ENCODE measurements around the gene NDUFAF8. TPM values are rescaled to one million over a fixed set of nuclear protein-coding genes. Genes with fewer than 3 reads are reported as not detected.

NDUFAF8 gene
- total and polyA plus RNA-seq, 7 experiments from 2014 or later = 34.2 to 85.9 (median 45.1) TPM

GRCh38 chr17:81218459-81218858 is 20.7 kb upstream of the NDUFAF8 start:
- Histone ChIP-seq H3K4me3 (ENCODE audit: low read length) (no peak overlapping the region), H3K4me1 (ENCODE audit: control insufficient read depth in 2 of 2, insufficient read depth in 2 of 2, low read length in 2 of 2) (peaks cover 9 to 15% of the 10 kb centered on the region in 2 donors), H3K36me3 (ENCODE audit: control insufficient read depth in 2 of 3, insufficient read depth in 3 of 3, low read length in 3 of 3) (peaks cover 0 to 6% (median 0%) of the 10 kb centered on the region in 3 experiments), H3K27me3 (ENCODE audit: control insufficient read depth in 2 of 2, insufficient read depth in 2 of 2, low read length in 2 of 2) (no peaks in the 10 kb centered on the region), H3K9me3 (ENCODE audit: control insufficient read depth in 2 of 3, low read length in 3 of 3) (no peaks in the 10 kb centered on the region), H3K27ac (ENCODE audit: low read depth, low read length) (no peak overlapping the region)
- Mint-ChIP-seq H3K4me1 (peaks cover 3 to 12% (median 6%) of the 10 kb centered on the region in 7 donors), H3K36me3 (peaks cover 0 to 12% (median 4%) of the 10 kb centered on the region in 5 donors), H3K9me3 (no peaks in the 10 kb centered on the region), H3K27ac (no peak overlapping the region), H3K4me3 (no peak overlapping the region), H3K27me3 (no peaks in the 10 kb centered on the region)
- DNase-seq (no peak), ATAC-seq (no peak)
- ChIA-PET POLR2A (no interaction called here), CTCF (no interaction called here)
- intact Hi-C loops (cut with micrococcal nuclease) = no loop called here

GRCh38 chr17:81218991-81219390 is 20.1 kb upstream of the NDUFAF8 start:
- no peaks in the 10 kb centered on the region for H3K9me3 ChIP-seq (ENCODE audit: control insufficient read depth in 2 of 3, low read length in 3 of 3)
- no peaks in the 10 kb centered on the region for H3K27me3 ChIP-seq (ENCODE audit: control insufficient read depth in 2 of 2, insufficient read depth in 2 of 2, low read length in 2 of 2)
- no peak for ATAC-seq
- peaks cover 0 to 6% (median 0%) of the 10 kb centered on the region in 3 experiments for H3K36me3 ChIP-seq (ENCODE audit: control insufficient read depth in 2 of 3, insufficient read depth in 3 of 3, low read length in 3 of 3)
- Mint-ChIP-seq H3K4me1 (peaks cover 8 to 18% (median 12%) of the 10 kb centered on the region in 7 donors), H3K4me3 (no peak overlapping the region), H3K9me3 (no peaks in the 10 kb centered on the region), H3K27me3 (peaks cover 0 to 3% (median 0%) of the 10 kb centered on the region in 5 donors), H3K27ac (no peak overlapping the region), H3K36me3 (peaks cover 0 to 12% (median 4%) of the 10 kb centered on the region in 5 donors)
- peaks cover 11 to 19% of the 10 kb centered on the region in 2 donors for H3K4me1 ChIP-seq (ENCODE audit: control insufficient read depth in 2 of 2, insufficient read depth in 2 of 2, low read length in 2 of 2)
- no peak overlapping the region for H3K27ac ChIP-seq (ENCODE audit: low read depth, low read length)
- no peak for DNase-seq
- H3K4me3 ChIP-seq (ENCODE audit: low read length) = no peak overlapping the region
- ChIA-PET POLR2A (no interaction called here), CTCF (no interaction called here)
- intact Hi-C loops (cut with micrococcal nuclease) = no loop called here

GRCh38 chr17:81219476-81220180 is 19.5 kb upstream of the NDUFAF8 start:
- intact Hi-C loops (cut with micrococcal nuclease) = loop anchor here (5.0 to 10.0 kb wide), 3 partner anchors 955 to 1182 kb away; partner anchors contain the start of genes CCDC40 (in 1 of the 2), EIF4A3 (in 1 of the 2), RNF213 (in 1 of the 2) and TBC1D16 (in 1 of the 2)
- Histone ChIP-seq H3K9me3 (ENCODE audit: control insufficient read depth in 2 of 3, low read length in 3 of 3) (no peaks in the 10 kb centered on the region), H3K4me3 (ENCODE audit: low read length) (no peak overlapping the region), H3K27ac (ENCODE audit: low read depth, low read length) (no peak overlapping the region), H3K4me1 (ENCODE audit: control insufficient read depth in 2 of 2, insufficient read depth in 2 of 2, low read length in 2 of 2) (peaks cover 11 to 19% of the 10 kb centered on the region in 2 donors), H3K27me3 (ENCODE audit: control insufficient read depth in 2 of 2, insufficient read depth in 2 of 2, low read length in 2 of 2) (no peaks in the 10 kb centered on the region), H3K36me3 (ENCODE audit: control insufficient read depth in 2 of 3, insufficient read depth in 3 of 3, low read length in 3 of 3) (peaks cover 0 to 6% (median 0%) of the 10 kb centered on the region in 3 experiments)
- H3K27me3 Mint-ChIP-seq = peaks cover 0 to 3% (median 0%) of the 10 kb centered on the region in 5 donors
- ATAC-seq (no peak), DNase-seq (no peak)
- peaks cover 0 to 12% (median 4%) of the 10 kb centered on the region in 5 donors for H3K36me3 Mint-ChIP-seq
- peaks cover 8 to 18% (median 12%) of the 10 kb centered on the region in 7 donors for H3K4me1 Mint-ChIP-seq
- POLR2A ChIA-PET = no interaction called here
- CTCF ChIA-PET = no interaction called here
- peak overlapping the region in 1 of 10 donors; percentile 43 for H3K4me3 Mint-ChIP-seq
- H3K9me3 Mint-ChIP-seq = no peaks in the 10 kb centered on the region
- no peak overlapping the region for H3K27ac Mint-ChIP-seq

DNA sequence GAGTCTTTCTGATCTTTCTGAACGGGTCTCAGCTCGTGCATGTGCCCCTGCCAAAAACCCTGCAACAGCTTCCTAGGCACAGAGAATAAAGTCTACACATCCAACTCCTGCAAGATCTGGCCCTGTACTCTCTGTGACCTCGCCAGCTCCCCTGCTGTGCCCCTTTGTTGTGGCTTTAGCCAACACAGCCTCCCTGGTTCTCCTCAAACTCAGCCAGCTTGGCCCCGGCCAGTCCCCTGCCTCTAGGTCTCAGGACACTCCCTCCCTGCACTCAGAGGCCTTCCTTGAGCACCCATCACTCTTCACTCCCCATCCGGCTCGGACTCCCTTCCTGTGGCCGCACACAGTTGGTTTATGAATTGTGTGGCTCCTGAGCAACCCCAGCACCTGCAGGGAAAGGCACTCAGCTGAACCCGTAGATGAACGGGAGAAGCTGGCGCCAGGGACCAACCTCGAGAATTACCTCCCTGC is 17.7 kb upstream of the NDUFAF8 start:
- H3K9me3 Mint-ChIP-seq = no peaks in the 10 kb centered on the region
- H3K9me3 ChIP-seq (ENCODE audit: control insufficient read depth in 2 of 3, low read length in 3 of 3) = no peaks in the 10 kb centered on the region
- H3K27ac ChIP-seq (ENCODE audit: low read depth, low read length) = no peak overlapping the region
- intact Hi-C loops (cut with micrococcal nuclease) = loop anchor here (5.0 to 10.0 kb wide), 3 partner anchors 957 to 1184 kb away; partner anchors contain the start of genes CCDC40 (in 1 of the 2), EIF4A3 (in 1 of the 2), RNF213 (in 1 of the 2) and TBC1D16 (in 1 of the 2)
- CTCF ChIA-PET = no interaction called here
- H3K4me1 Mint-ChIP-seq = peaks cover 8 to 18% (median 13%) of the 10 kb centered on the region in 7 donors
- H3K36me3 ChIP-seq (ENCODE audit: control insufficient read depth in 2 of 3, insufficient read depth in 3 of 3, low read length in 3 of 3) = peaks cover 0 to 6% (median 0%) of the 10 kb centered on the region in 3 experiments
- no peak for DNase-seq
- POLR2A ChIA-PET = interaction anchor here (1.5 kb wide), 1 partner anchor 17 kb away, joined by 7 read pairs; the partner anchor contains the start of genes NDUFAF8 and TEPSIN
- peaks cover 0 to 8% (median 0%) of the 10 kb centered on the region in 5 donors for H3K27me3 Mint-ChIP-seq
- H3K27me3 ChIP-seq (ENCODE audit: control insufficient read depth in 2 of 2, insufficient read depth in 2 of 2, low read length in 2 of 2) = no peaks in the 10 kb centered on the region
- peak overlapping the region; percentile 47 to 87 (median 80) for H3K4me3 Mint-ChIP-seq
- H3K27ac Mint-ChIP-seq = no peak overlapping the region
- peaks cover 0 to 12% (median 4%) of the 10 kb centered on the region in 5 donors for H3K36me3 Mint-ChIP-seq
- ATAC-seq = no peak
- H3K4me1 ChIP-seq (ENCODE audit: control insufficient read depth in 2 of 2, insufficient read depth in 2 of 2, low read length in 2 of 2) = peaks cover 11 to 19% of the 10 kb centered on the region in 2 donors
- no peak overlapping the region for H3K4me3 ChIP-seq (ENCODE audit: low read length)

GRCh38 chr17:81221842-81222619 is 17.1 kb upstream of the NDUFAF8 start:
- Histone ChIP-seq H3K4me3 (ENCODE audit: low read length) (peak overlapping the region; percentile 60), H3K27me3 (ENCODE audit: control insufficient read depth in 2 of 2, insufficient read depth in 2 of 2, low read length in 2 of 2) (no peaks in the 10 kb centered on the region), H3K9me3 (ENCODE audit: control insufficient read depth in 2 of 3, low read length in 3 of 3) (no peaks in the 10 kb centered on the region), H3K27ac (ENCODE audit: low read depth, low read length) (peak overlapping the region; percentile 68), H3K36me3 (ENCODE audit: control insufficient read depth in 2 of 3, insufficient read depth in 3 of 3, low read length in 3 of 3) (peaks cover 0 to 6% (median 0%) of the 10 kb centered on the region in 3 experiments), H3K4me1 (ENCODE audit: control insufficient read depth in 2 of 2, insufficient read depth in 2 of 2, low read length in 2 of 2) (peaks cover 11 to 19% of the 10 kb centered on the region in 2 donors)
- H3K27ac Mint-ChIP-seq = no peak overlapping the region
- peaks cover 0 to 8% (median 0%) of the 10 kb centered on the region in 5 donors for H3K27me3 Mint-ChIP-seq
- ChIA-PET POLR2A (interaction anchor here (0.6 to 1.5 kb wide), 6 partner anchors 13 to 952 kb away, joined by 3 to 24 read pairs (median 4); partner anchors contain the start of genes ACTG1, ARL16, HGS and NDUFAF8), CTCF (no interaction called here)
- intact Hi-C loops (cut with micrococcal nuclease) = loop anchor here (2.0 to 10.0 kb wide), 6 partner anchors 73 to 1185 kb away; partner anchors contain the start of genes RNF213 (in 2 of the 2), CCDC40 (in 1 of the 2), EIF4A3 (in 1 of the 2) and RPTOR (in 1 of the 2)
- peaks cover 0 to 8% (median 2%) of the 10 kb centered on the region in 5 donors for H3K36me3 Mint-ChIP-seq
- DNase-seq (no peak), ATAC-seq (no peak)
- peak overlapping the region in 9 of 10 donors; percentile 55 to 87 (median 81) for H3K4me3 Mint-ChIP-seq
- no peaks in the 10 kb centered on the region for H3K9me3 Mint-ChIP-seq
- peaks cover 8 to 18% (median 13%) of the 10 kb centered on the region in 7 donors for H3K4me1 Mint-ChIP-seq

DNA sequence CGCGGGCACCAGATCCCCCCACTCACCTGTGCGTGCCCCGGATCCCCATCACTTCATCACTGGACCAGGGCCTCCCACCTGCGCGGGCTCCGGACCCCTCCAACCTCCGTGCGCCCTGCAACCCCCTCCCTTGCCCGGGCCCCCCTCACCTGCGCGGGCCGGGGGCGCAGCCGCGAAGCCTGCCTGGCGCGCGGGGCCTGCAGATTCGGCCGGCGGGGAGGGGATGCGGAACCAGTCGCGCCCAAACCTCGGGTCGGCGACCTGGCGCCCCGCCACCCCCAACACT is 16.6 kb upstream of the NDUFAF8 start:
- Histone ChIP-seq H3K27ac (ENCODE audit: low read depth, low read length) (peak overlapping the region; percentile 68), H3K36me3 (ENCODE audit: control insufficient read depth in 2 of 3, insufficient read depth in 3 of 3, low read length in 3 of 3) (peaks cover 0 to 6% (median 0%) of the 10 kb centered on the region in 3 experiments), H3K9me3 (ENCODE audit: control insufficient read depth in 2 of 3, low read length in 3 of 3) (no peaks in the 10 kb centered on the region), H3K4me3 (ENCODE audit: low read length) (peak overlapping the region; percentile 60), H3K27me3 (ENCODE audit: control insufficient read depth in 2 of 2, insufficient read depth in 2 of 2, low read length in 2 of 2) (no peaks in the 10 kb centered on the region), H3K4me1 (ENCODE audit: control insufficient read depth in 2 of 2, insufficient read depth in 2 of 2, low read length in 2 of 2) (peaks cover 11 to 19% of the 10 kb centered on the region in 2 donors)
- ChIA-PET CTCF (interaction anchor here (1.0 kb wide), 1 partner anchor 199 kb away, joined by 3 read pairs; no protein-coding TSS in a partner anchor), POLR2A (interaction anchor here (0.6 to 1.3 kb wide), 6 partner anchors 12 to 953 kb away, joined by 3 to 24 read pairs (median 4); partner anchors contain the start of genes ACTG1, ARL16, HGS and NDUFAF8)
- ATAC-seq (no peak), DNase-seq (no peak)
- intact Hi-C loops (cut with micrococcal nuclease) = loop anchor here (2.0 to 10.0 kb wide), 6 partner anchors 72 to 1185 kb away; partner anchors contain the start of genes RNF213 (in 2 of the 2), CCDC40 (in 1 of the 2), EIF4A3 (in 1 of the 2) and RPTOR (in 1 of the 2)
- Mint-ChIP-seq H3K27ac (peak overlapping the region in 1 of 9 donors; percentile 74), H3K4me1 (peaks cover 10 to 19% (median 15%) of the 10 kb centered on the region in 7 donors), H3K4me3 (peak overlapping the region in 8 of 10 donors; percentile 74 to 87 (median 83)), H3K27me3 (peaks cover 0 to 8% (median 0%) of the 10 kb centered on the region in 5 donors), H3K36me3 (peaks cover 0 to 3% (median 1%) of the 10 kb centered on the region in 5 donors), H3K9me3 (no peaks in the 10 kb centered on the region)
